Choroid plexus epithelial cell (primary cell): ENCODE data around the gene ABCA8.
A peak's percentile ranks its signal among the peaks of the same experiment; 100 is the strongest.

Experiments
- DNase-seq: peaks from one replicate; pipeline ENCODE4 v3.0.0-alpha.2; 2010; ENCODE audit warnings: low read depth
- H3K4me3 ChIP-seq: 2 replicates; pipeline ENCODE4 v1.5.1; 2011; ENCODE audit warnings: low read depth, mild to moderate bottlenecking, control low read depth, low read length, moderate library complexity
- CTCF ChIP-seq: conservative IDR thresholded peaks from 2 replicates; pipeline ENCODE4 v1.5.1; 2011; ENCODE audit warnings: low read depth, mild to moderate bottlenecking, control low read depth, inconsistent platforms, low read length, moderate library complexity

The ABCA8 gene

GRCh38 chr17:68939195-68939594 lies 16.0 kb downstream of the ABCA8 start:
- TF ChIP-seq CTCF = no peak
- no peak for DNase-seq
- no peak overlapping the region for H3K4me3 ChIP-seq

- no peak for TF ChIP-seq CTCF
- no peak overlapping the region for H3K4me3 ChIP-seq
- DNase-seq = no peak
Measured at GRCh38 chr17:68937890-68938514, 17.2 kb downstream of the ABCA8 start.

GRCh38 chr17:68927516-68927915 lies 27.7 kb downstream of the ABCA8 start:
- no peak overlapping the region for H3K4me3 ChIP-seq
- DNase-seq = no peak
- no peak for TF ChIP-seq CTCF

GRCh38 chr17:68924793-68925720 lies 30.1 kb downstream of the ABCA8 start:
- H3K4me3 ChIP-seq = no peak overlapping the region
- no peak for DNase-seq
- no peak for TF ChIP-seq CTCF

GRCh38 chr17:68910789-68911431 lies 44.3 kb downstream of the ABCA8 start:
- peak; percentile 15 for DNase-seq
- no peak for TF ChIP-seq CTCF
- no peak overlapping the region for H3K4me3 ChIP-seq

- TF ChIP-seq CTCF = peak; percentile 13
- peak; percentile 55 for DNase-seq
- H3K4me3 ChIP-seq = no peak overlapping the region
Measured at GRCh38 chr17:68910251-68910705, 44.9 kb downstream of the ABCA8 start.
